Measurements from ENCODE around the gene SCGN.

SCGN gene

GRCh38 chr6:25697537-25698340 lies 45.7 kb downstream of the SCGN start:
- no peak for TF ChIP-seq CTCF (IDR thresholded peaks at IDR 0.05; ENCODE audit: low read depth, low read length, missing control alignments)
- no peak for DNase-seq (ENCODE audit: extremely low read depth, low read depth)
- H3K4me3 ChIP-seq (replicated peaks; ENCODE audit: low read depth, low read length): no peak overlapping the region

- no peak for DNase-seq (ENCODE audit: extremely low read depth, low read depth)
- TF ChIP-seq CTCF (IDR thresholded peaks at IDR 0.05; ENCODE audit: low read depth, low read length, missing control alignments): no peak
- H3K4me3 ChIP-seq (replicated peaks; ENCODE audit: low read depth, low read length): no peak overlapping the region
These were observed 46.6 kb downstream of the SCGN start for GRCh38 chr6:25698631-25699030.

- no peak overlapping the region for H3K4me3 ChIP-seq (replicated peaks; ENCODE audit: low read depth, low read length)
- TF ChIP-seq CTCF (IDR thresholded peaks at IDR 0.05; ENCODE audit: low read depth, low read length, missing control alignments): no peak
- no peak for DNase-seq (ENCODE audit: extremely low read depth, low read depth)
These were observed 47.6 kb downstream of the SCGN start for GRCh38 chr6:25699649-25700048.

- DNase-seq (ENCODE audit: extremely low read depth, low read depth): no peak
- no peak for TF ChIP-seq CTCF (IDR thresholded peaks at IDR 0.05; ENCODE audit: low read depth, low read length, missing control alignments)
- H3K4me3 ChIP-seq (replicated peaks; ENCODE audit: low read depth, low read length): no peak overlapping the region
These were observed 48.7 kb downstream of the SCGN start for GRCh38 chr6:25700761-25701160.

- no peak for TF ChIP-seq CTCF (IDR thresholded peaks at IDR 0.05; ENCODE audit: low read depth, low read length, missing control alignments)
- no peak for DNase-seq (ENCODE audit: extremely low read depth, low read depth)
- no peak overlapping the region for H3K4me3 ChIP-seq (replicated peaks; ENCODE audit: low read depth, low read length)
These were observed 49.8 kb downstream of the SCGN start for GRCh38 chr6:25701807-25702206.

- no peak for DNase-seq (ENCODE audit: extremely low read depth, low read depth)
- H3K4me3 ChIP-seq (replicated peaks; ENCODE audit: low read depth, low read length): no peak overlapping the region
- no peak for TF ChIP-seq CTCF (IDR thresholded peaks at IDR 0.05; ENCODE audit: low read depth, low read length, missing control alignments)
These were observed 51.0 kb downstream of the SCGN start for GRCh38 chr6:25703005-25703404.

GRCh38 chr6:25704001-25704400 lies 52.0 kb downstream of the SCGN start:
- no peak overlapping the region for H3K4me3 ChIP-seq (replicated peaks; ENCODE audit: low read depth, low read length)
- no peak for TF ChIP-seq CTCF (IDR thresholded peaks at IDR 0.05; ENCODE audit: low read depth, low read length, missing control alignments)
- no peak for DNase-seq (ENCODE audit: extremely low read depth, low read depth)

Data from HFF-Myc (cell line).